ENCODE measurements around the gene CLN3. TPM values are rescaled to one million over a fixed set of nuclear protein-coding genes. Genes with fewer than 3 reads are reported as not detected.

Gene CLN3
- total and polyA plus RNA-seq, 2 of the 13 experiments (the other 11 are each of a cell fraction or from before 2014, with no cell fraction given), result 23.4 to 46.8 TPM

DNA sequence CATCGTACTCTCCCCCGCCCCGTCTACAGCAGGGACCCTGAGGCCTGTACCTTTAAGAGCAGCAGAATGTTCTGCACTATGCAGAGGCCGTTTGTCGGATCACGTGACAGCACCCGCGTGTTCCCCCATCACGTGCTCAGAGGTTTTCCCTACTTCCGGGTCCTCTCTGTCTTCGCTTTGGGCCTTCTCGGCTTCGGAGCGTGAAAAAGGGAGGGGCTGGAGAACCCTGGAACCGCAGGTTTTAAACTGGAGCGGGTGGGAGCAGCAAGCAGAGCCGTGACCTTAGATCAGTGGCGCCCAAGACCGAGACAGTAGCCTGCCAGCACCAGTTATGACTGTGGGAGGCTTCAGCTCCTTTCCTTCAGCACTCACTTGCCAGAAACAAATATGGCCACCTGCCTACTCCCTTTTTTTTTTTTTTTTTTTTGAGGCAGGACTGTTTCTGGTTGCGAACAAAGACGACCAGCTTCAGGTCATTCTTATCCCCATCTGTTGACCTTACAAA is at the start of gene CLN3 (continued):
- TF ChIP-seq ZNF138 (CRISPR knock-in tag; IDR thresholded peaks at IDR 0.05; ENCODE audit: low read depth) (no peak), POLR2AphosphoS5 (IDR thresholded peaks at IDR 0.05; ENCODE audit: low read depth, low read length) (peak; percentile 52), NPAS2 (CRISPR knock-in tag; IDR thresholded peaks at IDR 0.05; ENCODE audit: borderline replicate concordance) (no peak), ZNF607 (CRISPR knock-in tag; IDR thresholded peaks at IDR 0.05; ENCODE audit: borderline replicate concordance) (no peak; the same call in 1 of the 2 replicates), RBM22 (optimal IDR thresholded peaks at IDR 0.05; ENCODE audit: low read length) (no peak), SRSF4 (IDR thresholded peaks at IDR 0.05; ENCODE audit: low read depth, low read length, poor library complexity, severe bottlenecking) (no peak)
- TF ChIP-seq, protein P1, sequence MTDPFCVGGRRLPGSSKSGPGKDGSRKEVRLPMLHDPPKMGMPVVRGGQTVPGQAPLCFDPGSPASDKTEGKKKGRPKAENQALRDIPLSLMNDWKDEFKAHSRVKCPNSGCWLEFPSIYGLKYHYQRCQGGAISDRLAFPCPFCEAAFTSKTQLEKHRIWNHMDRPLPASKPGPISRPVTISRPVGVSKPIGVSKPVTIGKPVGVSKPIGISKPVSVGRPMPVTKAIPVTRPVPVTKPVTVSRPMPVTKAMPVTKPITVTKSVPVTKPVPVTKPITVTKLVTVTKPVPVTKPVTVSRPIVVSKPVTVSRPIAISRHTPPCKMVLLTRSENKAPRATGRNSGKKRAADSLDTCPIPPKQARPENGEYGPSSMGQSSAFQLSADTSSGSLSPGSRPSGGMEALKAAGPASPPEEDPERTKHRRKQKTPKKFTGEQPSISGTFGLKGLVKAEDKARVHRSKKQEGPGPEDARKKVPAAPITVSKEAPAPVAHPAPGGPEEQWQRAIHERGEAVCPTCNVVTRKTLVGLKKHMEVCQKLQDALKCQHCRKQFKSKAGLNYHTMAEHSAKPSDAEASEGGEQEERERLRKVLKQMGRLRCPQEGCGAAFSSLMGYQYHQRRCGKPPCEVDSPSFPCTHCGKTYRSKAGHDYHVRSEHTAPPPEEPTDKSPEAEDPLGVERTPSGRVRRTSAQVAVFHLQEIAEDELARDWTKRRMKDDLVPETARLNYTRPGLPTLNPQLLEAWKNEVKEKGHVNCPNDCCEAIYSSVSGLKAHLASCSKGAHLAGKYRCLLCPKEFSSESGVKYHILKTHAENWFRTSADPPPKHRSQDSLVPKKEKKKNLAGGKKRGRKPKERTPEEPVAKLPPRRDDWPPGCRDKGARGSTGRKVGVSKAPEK (CRISPR knock-in tag; IDR thresholded peaks at IDR 0.05; ENCODE audit: borderline replicate concordance), result no peak
- TF ChIP-seq, protein P2, sequence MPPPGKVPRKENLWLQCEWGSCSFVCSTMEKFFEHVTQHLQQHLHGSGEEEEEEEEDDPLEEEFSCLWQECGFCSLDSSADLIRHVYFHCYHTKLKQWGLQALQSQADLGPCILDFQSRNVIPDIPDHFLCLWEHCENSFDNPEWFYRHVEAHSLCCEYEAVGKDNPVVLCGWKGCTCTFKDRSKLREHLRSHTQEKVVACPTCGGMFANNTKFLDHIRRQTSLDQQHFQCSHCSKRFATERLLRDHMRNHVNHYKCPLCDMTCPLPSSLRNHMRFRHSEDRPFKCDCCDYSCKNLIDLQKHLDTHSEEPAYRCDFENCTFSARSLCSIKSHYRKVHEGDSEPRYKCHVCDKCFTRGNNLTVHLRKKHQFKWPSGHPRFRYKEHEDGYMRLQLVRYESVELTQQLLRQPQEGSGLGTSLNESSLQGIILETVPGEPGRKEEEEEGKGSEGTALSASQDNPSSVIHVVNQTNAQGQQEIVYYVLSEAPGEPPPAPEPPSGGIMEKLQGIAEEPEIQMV (CRISPR knock-in tag; IDR thresholded peaks at IDR 0.05; ENCODE audit: low read depth), result 0 out of 2 replicates have a peak, but pooled peaks have one; percentile 63
- TF ChIP-seq, protein P3, sequence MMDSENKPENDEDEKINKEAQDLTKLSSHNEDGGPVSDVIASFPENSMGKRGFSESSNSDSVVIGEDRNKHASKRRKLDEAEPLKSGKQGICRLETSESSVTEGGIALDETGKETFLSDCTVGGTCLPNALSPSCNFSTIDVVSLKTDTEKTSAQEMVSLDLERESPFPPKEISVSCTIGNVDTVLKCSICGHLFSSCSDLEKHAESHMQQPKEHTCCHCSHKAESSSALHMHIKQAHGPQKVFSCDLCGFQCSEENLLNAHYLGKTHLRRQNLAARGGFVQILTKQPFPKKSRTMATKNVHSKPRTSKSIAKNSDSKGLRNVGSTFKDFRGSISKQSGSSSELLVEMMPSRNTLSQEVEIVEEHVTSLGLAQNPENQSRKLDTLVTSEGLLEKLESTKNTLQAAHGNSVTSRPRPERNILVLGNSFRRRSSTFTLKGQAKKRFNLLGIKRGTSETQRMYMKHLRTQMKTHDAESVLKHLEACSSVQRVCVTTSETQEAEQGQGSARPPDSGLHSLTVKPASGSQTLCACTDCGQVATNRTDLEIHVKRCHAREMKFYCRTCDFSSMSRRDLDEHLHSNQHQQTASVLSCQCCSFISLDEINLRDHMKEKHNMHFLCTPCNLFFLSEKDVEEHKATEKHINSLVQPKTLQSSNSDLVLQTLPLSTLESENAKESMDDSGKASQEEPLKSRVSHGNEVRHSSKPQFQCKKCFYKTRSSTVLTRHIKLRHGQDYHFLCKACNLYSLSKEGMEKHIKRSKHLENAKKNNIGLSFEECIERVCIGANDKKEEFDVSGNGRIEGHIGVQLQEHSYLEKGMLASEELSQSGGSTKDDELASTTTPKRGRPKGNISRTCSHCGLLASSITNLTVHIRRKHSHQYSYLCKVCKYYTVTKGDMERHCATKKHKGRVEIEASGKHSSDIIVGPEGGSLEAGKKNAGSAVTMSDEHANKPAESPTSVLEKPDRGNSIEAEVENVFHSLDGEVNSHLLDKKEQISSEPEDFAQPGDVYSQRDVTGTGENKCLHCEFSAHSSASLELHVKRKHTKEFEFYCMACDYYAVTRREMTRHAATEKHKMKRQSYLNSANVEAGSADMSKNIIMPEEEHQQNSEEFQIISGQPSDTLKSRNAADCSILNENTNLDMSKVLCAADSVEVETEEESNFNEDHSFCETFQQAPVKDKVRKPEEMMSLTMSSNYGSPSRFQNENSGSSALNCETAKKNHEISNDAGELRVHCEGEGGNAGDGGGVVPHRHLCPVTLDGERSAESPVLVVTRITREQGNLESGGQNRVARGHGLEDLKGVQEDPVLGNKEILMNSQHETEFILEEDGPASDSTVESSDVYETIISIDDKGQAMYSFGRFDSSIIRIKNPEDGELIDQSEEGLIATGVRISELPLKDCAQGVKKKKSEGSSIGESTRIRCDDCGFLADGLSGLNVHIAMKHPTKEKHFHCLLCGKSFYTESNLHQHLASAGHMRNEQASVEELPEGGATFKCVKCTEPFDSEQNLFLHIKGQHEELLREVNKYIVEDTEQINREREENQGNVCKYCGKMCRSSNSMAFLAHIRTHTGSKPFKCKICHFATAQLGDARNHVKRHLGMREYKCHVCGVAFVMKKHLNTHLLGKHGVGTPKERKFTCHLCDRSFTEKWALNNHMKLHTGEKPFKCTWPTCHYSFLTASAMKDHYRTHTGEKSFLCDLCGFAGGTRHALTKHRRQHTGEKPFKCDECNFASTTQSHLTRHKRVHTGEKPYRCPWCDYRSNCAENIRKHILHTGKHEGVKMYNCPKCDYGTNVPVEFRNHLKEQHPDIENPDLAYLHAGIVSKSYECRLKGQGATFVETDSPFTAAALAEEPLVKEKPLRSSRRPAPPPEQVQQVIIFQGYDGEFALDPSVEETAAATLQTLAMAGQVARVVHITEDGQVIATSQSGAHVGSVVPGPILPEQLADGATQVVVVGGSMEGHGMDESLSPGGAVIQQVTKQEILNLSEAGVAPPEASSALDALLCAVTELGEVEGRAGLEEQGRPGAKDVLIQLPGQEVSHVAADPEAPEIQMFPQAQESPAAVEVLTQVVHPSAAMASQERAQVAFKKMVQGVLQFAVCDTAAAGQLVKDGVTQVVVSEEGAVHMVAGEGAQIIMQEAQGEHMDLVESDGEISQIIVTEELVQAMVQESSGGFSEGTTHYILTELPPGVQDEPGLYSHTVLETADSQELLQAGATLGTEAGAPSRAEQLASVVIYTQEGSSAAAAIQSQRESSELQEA (CRISPR knock-in tag; IDR thresholded peaks at IDR 0.05; ENCODE audit: not compliant biosample characterization), result no peak
- TF ChIP-seq, protein P4, sequence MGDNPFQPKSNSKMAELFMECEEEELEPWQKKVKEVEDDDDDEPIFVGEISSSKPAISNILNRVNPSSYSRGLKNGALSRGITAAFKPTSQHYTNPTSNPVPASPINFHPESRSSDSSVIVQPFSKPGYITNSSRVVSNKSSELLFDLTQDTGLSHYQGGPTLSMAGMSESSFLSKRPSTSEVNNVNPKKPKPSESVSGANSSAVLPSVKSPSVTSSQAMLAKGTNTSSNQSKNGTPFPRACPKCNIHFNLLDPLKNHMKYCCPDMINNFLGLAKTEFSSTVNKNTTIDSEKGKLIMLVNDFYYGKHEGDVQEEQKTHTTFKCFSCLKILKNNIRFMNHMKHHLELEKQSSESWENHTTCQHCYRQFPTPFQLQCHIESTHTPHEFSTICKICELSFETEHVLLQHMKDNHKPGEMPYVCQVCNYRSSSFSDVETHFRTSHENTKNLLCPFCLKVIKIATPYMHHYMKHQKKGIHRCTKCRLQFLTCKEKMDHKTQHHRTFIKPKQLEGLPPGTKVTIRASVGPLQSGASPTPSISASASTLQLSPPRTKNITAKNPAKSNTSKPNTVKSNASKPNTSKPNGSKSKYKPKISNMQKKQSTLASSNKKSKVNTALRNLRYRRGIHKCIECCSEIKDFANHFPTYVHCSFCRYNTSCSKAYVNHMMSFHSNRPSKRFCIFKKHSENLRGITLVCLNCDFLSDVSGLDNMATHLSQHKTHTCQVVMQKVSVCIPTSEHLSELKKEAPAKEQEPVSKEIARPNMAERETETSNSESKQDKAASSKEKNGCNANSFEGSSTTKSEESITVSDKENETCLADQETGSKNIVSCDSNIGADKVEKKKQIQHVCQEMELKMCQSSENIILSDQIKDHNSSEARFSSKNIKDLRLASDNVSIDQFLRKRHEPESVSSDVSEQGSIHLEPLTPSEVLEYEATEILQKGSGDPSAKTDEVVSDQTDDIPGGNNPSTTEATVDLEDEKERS (CRISPR knock-in tag; IDR thresholded peaks at IDR 0.05), result peak; percentile 34; the same call in 1 of the 2 replicates

Measured in HepG2 (cell line).